ENCODE results near the gene MAPK11. TPM values are rescaled to one million over a fixed set of nuclear protein-coding genes. Genes with fewer than 3 reads are reported as not detected.

Gene MAPK11
- total RNA-seq, 1 donor from 2014 or later = 10.2 TPM

- intact Hi-C loops (cut with micrococcal nuclease) = no loop called here
Observed at GRCh38 chr22:50308597-50308935, 38.4 kb upstream of the MAPK11 start.

GRCh38 chr22:50307890-50308596, 37.9 kb upstream of the MAPK11 start:
- intact Hi-C loops (cut with micrococcal nuclease) = no loop called here

- intact Hi-C loops (cut with micrococcal nuclease) = no loop called here
Observed at GRCh38 chr22:50306753-50307749, 36.9 kb upstream of the MAPK11 start, which contains the start of gene PLXNB2. TSS of gene PLXNB2 (minus strand) at chr22:50307646. CDS start at chr22:50290584, 17,062 bp downstream.

- intact Hi-C loops (cut with micrococcal nuclease) = no loop called here
Observed at GRCh38 chr22:50305923-50306566, 35.9 kb upstream of the MAPK11 start.

- intact Hi-C loops (cut with micrococcal nuclease) = no loop called here
Observed at GRCh38 chr22:50305393-50305922, 35.3 kb upstream of the MAPK11 start.

GRCh38 chr22:50304528-50305392, 34.6 kb upstream of the MAPK11 start:
- intact Hi-C loops (cut with micrococcal nuclease) = no loop called here

- intact Hi-C loops (cut with micrococcal nuclease) = no loop called here
Observed at GRCh38 chr22:50303848-50304527, 33.8 kb upstream of the MAPK11 start.

GRCh38 chr22:50303515-50303847, 33.3 kb upstream of the MAPK11 start:
- intact Hi-C loops (cut with micrococcal nuclease) = no loop called here

- intact Hi-C loops (cut with micrococcal nuclease) = no loop called here
Observed at GRCh38 chr22:50302564-50302963, 32.4 kb upstream of the MAPK11 start.

- intact Hi-C loops (cut with micrococcal nuclease) = no loop called here
Observed at GRCh38 chr22:50302041-50302541, 31.9 kb upstream of the MAPK11 start.

GRCh38 chr22:50301581-50301991, 31.4 kb upstream of the MAPK11 start:
- intact Hi-C loops (cut with micrococcal nuclease) = no loop called here

GRCh38 chr22:50300620-50301257, 30.6 kb upstream of the MAPK11 start:
- intact Hi-C loops (cut with micrococcal nuclease) = no loop called here

- intact Hi-C loops (cut with micrococcal nuclease) = no loop called here
Observed at GRCh38 chr22:50299785-50300619, 29.8 kb upstream of the MAPK11 start.

GRCh38 chr22:50298937-50299784, 29.0 kb upstream of the MAPK11 start:
- intact Hi-C loops (cut with micrococcal nuclease) = no loop called here

- intact Hi-C loops (cut with micrococcal nuclease) = no loop called here
Observed at GRCh38 chr22:50298266-50298637, 28.1 kb upstream of the MAPK11 start.

- intact Hi-C loops (cut with micrococcal nuclease) = no loop called here
Observed at GRCh38 chr22:50297510-50298265, 27.5 kb upstream of the MAPK11 start.
